Astrocyte (in vitro differentiated cells and primary cell): ENCODE data around the gene GKAP1.
"Not testable (repeated sequence)": the region's sequence is repeated elsewhere in the genome, so short reads cannot be mapped to it uniquely, and the experiment has no call there.

Source experiments
- CTCF ChIP-seq: IDR thresholded peaks from 2 replicates; pipeline ENCODE4 v1.5.1; 2011; ENCODE audit warnings: low read depth, mild to moderate bottlenecking, inconsistent platforms, low read length, moderate library complexity; ENCODE audit not compliant: insufficient read depth
- EZH2 ChIP-seq: IDR thresholded peaks from 2 replicates; pipeline ENCODE4 v1.6.1; 2012; ENCODE audit warnings: mild to moderate bottlenecking, low read length, inconsistent platforms; ENCODE audit not compliant: insufficient read depth

GRCh38 chr9:83824986-83825623 lies 7.5 kb upstream of the GKAP1 start:
- not testable (repeated sequence) for TF ChIP-seq CTCF, EZH2
